VCaP (cell line): ENCODE measurements around the gene NUP62CL.

Experiments used
- H3K27ac ChIP-seq: fragments of 450-650 bp; 2 replicates; pipeline ENCODE4 v1.5.1; 2017
- TF ChIP-seq, protein P1 (sequence below): fragments of 450-650 bp; conservative IDR thresholded peaks from 2 replicates; pipeline ENCODE4 v1.5.1; 2017; ENCODE audit warnings: mild to moderate bottlenecking, moderate library complexity

The NUP62CL gene

GRCh38 chrX:107123750-107124149 lies 82.5 kb downstream of the NUP62CL start:
- TF ChIP-seq, protein P1, sequence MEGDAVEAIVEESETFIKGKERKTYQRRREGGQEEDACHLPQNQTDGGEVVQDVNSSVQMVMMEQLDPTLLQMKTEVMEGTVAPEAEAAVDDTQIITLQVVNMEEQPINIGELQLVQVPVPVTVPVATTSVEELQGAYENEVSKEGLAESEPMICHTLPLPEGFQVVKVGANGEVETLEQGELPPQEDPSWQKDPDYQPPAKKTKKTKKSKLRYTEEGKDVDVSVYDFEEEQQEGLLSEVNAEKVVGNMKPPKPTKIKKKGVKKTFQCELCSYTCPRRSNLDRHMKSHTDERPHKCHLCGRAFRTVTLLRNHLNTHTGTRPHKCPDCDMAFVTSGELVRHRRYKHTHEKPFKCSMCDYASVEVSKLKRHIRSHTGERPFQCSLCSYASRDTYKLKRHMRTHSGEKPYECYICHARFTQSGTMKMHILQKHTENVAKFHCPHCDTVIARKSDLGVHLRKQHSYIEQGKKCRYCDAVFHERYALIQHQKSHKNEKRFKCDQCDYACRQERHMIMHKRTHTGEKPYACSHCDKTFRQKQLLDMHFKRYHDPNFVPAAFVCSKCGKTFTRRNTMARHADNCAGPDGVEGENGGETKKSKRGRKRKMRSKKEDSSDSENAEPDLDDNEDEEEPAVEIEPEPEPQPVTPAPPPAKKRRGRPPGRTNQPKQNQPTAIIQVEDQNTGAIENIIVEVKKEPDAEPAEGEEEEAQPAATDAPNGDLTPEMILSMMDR, result no peak
- no peak overlapping the region for H3K27ac ChIP-seq

GRCh38 chrX:107119283-107119682 lies 87.0 kb downstream of the NUP62CL start:
- TF ChIP-seq, protein P1, result no peak
- H3K27ac ChIP-seq, result peak overlapping the region; percentile 56; the same call in 1 of the 2 replicates

GRCh38 chrX:107118322-107119147 lies 87.7 kb downstream of the NUP62CL start, which contains the start of gene RBM41:
RBM41 (minus strand) TSS chrX:107118822; CDS start chrX:107118773, 49 bp downstream.
- H3K27ac ChIP-seq, result peak within 1 kb of the TSS; percentile 56; the same call in 1 of the 2 replicates
- TF ChIP-seq, protein P1, result no peak

GRCh38 chrX:107117993-107118321 lies 88.3 kb downstream of the NUP62CL start:
- peak overlapping the region; percentile 56; the same call in 1 of the 2 replicates for H3K27ac ChIP-seq
- TF ChIP-seq, protein P1, result no peak

- TF ChIP-seq, protein P1, result no peak
- no peak overlapping the region for H3K27ac ChIP-seq
These were observed 98.8 kb downstream of the NUP62CL start for GRCh38 chrX:107107459-107107858.

DNA sequence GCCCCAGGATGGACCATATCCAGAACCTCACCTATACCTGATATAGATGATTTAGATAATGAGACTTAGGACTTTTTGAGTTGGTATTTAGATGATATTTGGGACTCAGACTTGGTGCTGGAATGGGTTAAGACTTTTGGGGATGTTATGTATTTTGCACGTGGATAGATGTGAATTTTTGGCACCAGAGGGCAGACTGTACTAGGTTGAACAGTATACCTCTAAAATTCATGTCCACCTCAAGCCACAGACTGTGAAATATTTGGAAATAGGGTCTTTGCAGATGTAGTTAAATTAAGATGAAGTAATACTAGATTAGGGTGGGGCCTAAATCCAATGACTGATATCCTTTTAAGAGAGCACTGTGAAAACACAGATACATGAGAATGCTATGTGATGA lies 103.3 kb downstream of the NUP62CL start:
- H3K27ac ChIP-seq, result no peak overlapping the region
- TF ChIP-seq, protein P1, result peak; percentile 27

GRCh38 chrX:107076158-107076557 lies 130.1 kb downstream of the NUP62CL start:
- H3K27ac ChIP-seq, result no peak overlapping the region
- TF ChIP-seq, protein P1, result no peak
